ENCODE results near the gene SIGLEC10. TPM values are rescaled to one million over a fixed set of nuclear protein-coding genes. Genes with fewer than 3 reads are reported as not detected.
A peak's percentile ranks its signal among the peaks of the same experiment; 100 is the strongest.

SIGLEC10 gene
- total RNA-seq, 1 donor from 2014 or later: 12.9 TPM

- peak; percentile 98 for DNase-seq (ENCODE audit: low spot score)
Measured at GRCh38 chr19:51366389-51367254, 50.8 kb downstream of the SIGLEC10 start.

- no peak for DNase-seq (ENCODE audit: low spot score)
Measured at GRCh38 chr19:51365965-51366388, 51.5 kb downstream of the SIGLEC10 start, which contains the start of gene ETFB. Gene ETFB, minus strand, starts transcription at chr19:51366388. Its CDS starts 62 bp downstream, at chr19:51366326.

DNA sequence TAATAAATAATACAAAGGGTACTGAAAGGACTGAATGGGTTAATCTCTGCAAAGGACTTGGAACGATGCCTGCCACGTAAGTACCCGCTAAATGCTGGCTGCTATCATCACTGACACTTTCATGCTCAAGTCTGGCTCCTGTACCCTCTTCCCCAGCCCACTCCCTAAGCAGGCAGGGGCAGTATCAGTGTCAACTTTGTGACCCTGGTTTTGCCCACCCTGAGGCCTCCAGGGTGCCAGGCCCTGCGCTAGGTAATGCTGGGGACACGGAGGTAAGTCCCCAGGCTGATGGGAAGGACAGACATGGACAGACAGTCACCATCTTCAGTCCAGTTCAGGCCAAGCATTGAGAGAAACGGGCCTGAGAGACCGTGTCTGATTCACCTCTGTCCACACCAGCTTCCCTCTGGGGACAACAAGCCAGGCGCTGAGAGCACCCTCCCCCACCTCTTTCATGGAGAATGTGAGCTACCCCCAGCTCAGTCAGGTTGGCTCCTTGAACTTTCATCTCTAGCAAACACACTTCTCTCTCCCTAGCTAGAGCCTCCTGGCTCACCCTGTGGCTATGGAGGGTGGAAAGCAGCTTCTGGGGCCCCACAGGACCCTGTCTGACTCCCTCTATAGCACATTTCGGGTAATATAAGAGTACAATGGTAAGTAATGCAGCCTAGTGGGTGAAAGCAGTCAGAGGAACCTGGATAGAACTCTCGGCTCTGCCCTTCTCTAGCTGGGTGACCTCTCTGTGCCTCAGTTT lies 52.1 kb downstream of the SIGLEC10 start:
- peak; percentile 30 for DNase-seq (ENCODE audit: low spot score)

DNA sequence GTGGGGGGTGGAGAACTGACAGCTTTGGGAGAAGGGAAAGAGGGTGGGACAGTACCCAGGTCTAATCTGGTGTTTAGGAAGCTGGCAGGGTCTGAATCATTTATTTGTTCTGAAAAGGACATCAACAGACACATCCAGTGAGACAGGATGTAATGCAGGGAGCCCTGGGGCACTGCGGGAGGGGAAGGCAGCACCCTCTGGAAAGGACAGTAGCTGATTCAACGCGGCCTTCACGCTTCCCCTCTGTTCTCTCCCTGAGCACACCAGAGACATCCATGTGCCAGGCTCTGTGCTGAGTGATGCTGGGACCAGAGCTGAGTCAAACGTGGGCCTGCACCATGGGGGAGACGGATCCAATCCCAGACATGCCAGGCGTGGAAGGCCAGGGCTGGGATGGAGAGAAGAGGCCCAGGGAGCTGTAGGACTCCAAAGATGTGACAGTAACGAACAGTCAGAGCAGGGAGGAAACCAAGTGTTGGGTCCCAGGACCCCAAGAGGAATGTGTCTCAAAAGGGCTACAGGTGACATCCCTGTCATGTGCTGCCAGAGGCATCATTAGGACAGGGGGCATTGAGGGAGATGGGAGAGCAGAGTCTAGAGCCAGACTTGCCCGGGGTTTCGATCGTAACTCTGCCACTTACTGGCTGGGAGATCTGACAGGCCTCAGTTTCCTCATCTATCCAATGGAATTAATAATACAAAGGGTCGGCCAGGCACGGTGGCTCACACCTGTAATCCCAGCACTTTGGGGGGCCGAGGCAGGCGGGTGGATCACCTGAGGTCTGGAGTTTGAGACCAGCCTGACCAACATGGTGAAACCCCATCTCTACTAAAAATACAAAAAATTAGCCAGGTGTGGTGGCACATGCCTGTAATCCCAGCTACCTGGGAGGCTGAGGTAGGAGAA lies 53.0 kb downstream of the SIGLEC10 start:
- no peak for DNase-seq (ENCODE audit: low spot score)

DNA sequence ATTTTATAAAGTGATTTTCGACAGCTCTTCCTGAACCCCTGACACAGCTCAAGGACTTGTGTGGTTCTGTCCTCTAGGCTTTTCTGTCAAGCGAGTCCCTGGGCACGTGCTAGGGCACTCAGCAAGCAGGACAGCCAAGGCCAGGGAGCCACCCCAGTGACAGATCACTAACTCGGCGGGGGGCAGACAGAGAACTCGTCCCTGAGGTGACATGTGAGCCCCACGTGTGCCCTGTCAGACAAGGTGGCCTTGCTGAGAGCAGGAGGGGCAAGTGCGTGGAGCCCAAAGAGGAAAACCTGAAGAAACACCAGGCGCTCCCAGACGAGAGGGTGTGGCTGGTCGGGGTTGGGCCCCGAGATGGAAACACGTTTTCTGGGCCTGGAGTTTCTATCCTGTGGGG lies 56.2 kb downstream of the SIGLEC10 start:
- no peak for DNase-seq (ENCODE audit: low spot score)

Other genes starting within 250 kb of the SIGLEC10 start
- 8.3 TPM for gene CD33, start 192.6 kb downstream of the SIGLEC10 start, total RNA-seq
- gene SIGLECL1, start 166.6 kb downstream of the SIGLEC10 start, total RNA-seq: not detected
- 0.37 TPM for gene IGLON5, start 106.0 kb downstream of the SIGLEC10 start, total RNA-seq
- 11.3 TPM for gene VSIG10L, start 75.5 kb downstream of the SIGLEC10 start, total RNA-seq
- 139 TPM for gene ETFB, start 51.3 kb downstream of the SIGLEC10 start, total RNA-seq
- gene CLDND2, start 48.6 kb downstream of the SIGLEC10 start, total RNA-seq: 0.92 TPM
- 7.4 TPM for gene NKG7, start 45.0 kb downstream of the SIGLEC10 start, total RNA-seq
- gene LIM2, start 29.7 kb downstream of the SIGLEC10 start, total RNA-seq: not detected
- 0.43 TPM for gene C19orf84, start 27.1 kb downstream of the SIGLEC10 start, total RNA-seq
- gene SIGLEC8, start 40.8 kb upstream of the SIGLEC10 start, total RNA-seq: 11.0 TPM
- gene CEACAM18, start 60.9 kb upstream of the SIGLEC10 start, total RNA-seq: not detected
- gene SIGLEC12, start 84.2 kb upstream of the SIGLEC10 start, total RNA-seq: 0.43 TPM
- 5.1 TPM for gene SIGLEC6, start 114.0 kb upstream of the SIGLEC10 start, total RNA-seq
- gene ZNF175, start 153.6 kb upstream of the SIGLEC10 start, total RNA-seq: 9.4 TPM
- 1.1 TPM for gene SIGLEC5, start 212.8 kb upstream of the SIGLEC10 start, total RNA-seq
- gene SIGLEC14, start 229.2 kb upstream of the SIGLEC10 start, total RNA-seq: 5.9 TPM